Stomach (tissue), 9 donors: ENCODE data around the gene CLEC16A. TPM values are rescaled to one million over a fixed set of nuclear protein-coding genes. Genes with fewer than 3 reads are reported as not detected.

ENCODE experiments used
- DNase-seq, 2 donors: peaks; one replicate each; pipeline versions ENCODE4 v3.0.0 to v3.0.0-alpha.2; 2013 to 2019
- H3K27ac ChIP-seq, 5 donors: fragments of 200-600 bp in 4 of 5; sonication (generic) in 4 of 5; one replicate each; pipeline ENCODE4 v1.5.1; 2013 to 2019; ENCODE audit warnings: mild to moderate bottlenecking in 1 of 5, moderate library complexity in 1 of 5
- H3K27me3 ChIP-seq, 3 donors: fragments of 200-600 bp; sonication (generic); one replicate each; pipeline ENCODE4 v1.5.1; 2017 to 2019; ENCODE audit warnings: mixed run types in 1 of 3
- H3K36me3 ChIP-seq, 4 donors: fragments of 200-600 bp; sonication (generic); 1 replicate in 3 of 4; 2 replicates in 1 of 4; pipeline ENCODE4 v1.5.1; 2016 to 2019
- H3K4me1 ChIP-seq, 4 donors: fragments of 200-600 bp; sonication (generic); one replicate each; pipeline ENCODE4 v1.5.1; 2016 to 2019
- H3K4me3 ChIP-seq, 4 donors: fragments of 200-600 bp; sonication (generic) in 3 of 4; one replicate each; pipeline ENCODE4 v1.5.1; 2016 to 2019; ENCODE audit warnings: mild to moderate bottlenecking in 1 of 4
- H3K9me3 ChIP-seq, 4 donors: fragments of 200-600 bp; sonication (generic); one replicate each; pipeline ENCODE4 v1.5.1; 2016 to 2019
- EP300 ChIP-seq: sonication (generic); formaldehyde crosslinking; IDR thresholded peaks from one replicate; pipeline ENCODE4 v1.6.1; 2017; ENCODE audit warnings: antibody characterized with exemption
- POLR2A ChIP-seq, 4 donors: fragments of 450-650 bp; IDR thresholded peaks; one replicate each; pipeline ENCODE4 v1.6.1; 2016; ENCODE audit warnings: antibody characterized with exemption in 4 of 4, control low read depth in 2 of 4, mild to moderate bottlenecking in 1 of 4, moderate library complexity in 1 of 4
- POLR2AphosphoS5 ChIP-seq, 3 donors: sonication (generic); formaldehyde crosslinking; IDR thresholded peaks; one replicate each; pipeline ENCODE4 v1.6.1; 2016; ENCODE audit warnings: antibody characterized with exemption in 3 of 3
- WGBS, 5 donors: extraction: QIAGEN DNeasy Blood & Tissue Kit in 3 of 5; methylation state at CpG; one replicate each; pipeline versions ENCODE4 v1.1.5 to v1.1.7; 2013 to 2018; 5-methylcytosine and 5-hydroxymethylcytosine counted together
- intact Hi-C: fragments of 100-400 bp; cut with DNase I; formaldehyde crosslinking; loops from one replicate; pipeline ENCODE4 v1.15.1; 2023; ENCODE audit warnings: low total_unique reads
- polyA plus RNA-seq, 3 donors: library from polyadenylated mRNA; stranded (reverse); fragments of 200-250 nt; gene quantifications; one replicate each; pipeline ENCODE4 v1.2.3, GENCODE V29; 2013
- total RNA-seq, 5 donors: library from RNA; depleted of rRNA; stranded (reverse); fragments of >200 nt; gene quantifications; one replicate each; pipeline versions ENCODE4 v1.1.0 to v1.2.3, GENCODE V29; 2014 to 2016
- TF ChIP-seq, protein P1 (sequence below), 7 experiments: fragments of 450-650 bp in 4 of 7; fragments of 200-600 bp in 3 of 7; sonication (generic) in 3 of 7; IDR thresholded peaks; one replicate each; pipeline ENCODE4 v1.5.1; 2016 to 2019; ENCODE audit warnings: antibody characterized with exemption in 7 of 7, control low read depth in 2 of 7, mild to moderate bottlenecking in 1 of 7
- donor health status: healthy with polysubstance abuse.
- donor health status: Bipolar disorder and iron deficiency.
- donor health status: healthy.

CLEC16A gene
- total and polyA plus RNA-seq, 8 donors, result 5.8 to 176 (median 21.8) TPM

DNA sequence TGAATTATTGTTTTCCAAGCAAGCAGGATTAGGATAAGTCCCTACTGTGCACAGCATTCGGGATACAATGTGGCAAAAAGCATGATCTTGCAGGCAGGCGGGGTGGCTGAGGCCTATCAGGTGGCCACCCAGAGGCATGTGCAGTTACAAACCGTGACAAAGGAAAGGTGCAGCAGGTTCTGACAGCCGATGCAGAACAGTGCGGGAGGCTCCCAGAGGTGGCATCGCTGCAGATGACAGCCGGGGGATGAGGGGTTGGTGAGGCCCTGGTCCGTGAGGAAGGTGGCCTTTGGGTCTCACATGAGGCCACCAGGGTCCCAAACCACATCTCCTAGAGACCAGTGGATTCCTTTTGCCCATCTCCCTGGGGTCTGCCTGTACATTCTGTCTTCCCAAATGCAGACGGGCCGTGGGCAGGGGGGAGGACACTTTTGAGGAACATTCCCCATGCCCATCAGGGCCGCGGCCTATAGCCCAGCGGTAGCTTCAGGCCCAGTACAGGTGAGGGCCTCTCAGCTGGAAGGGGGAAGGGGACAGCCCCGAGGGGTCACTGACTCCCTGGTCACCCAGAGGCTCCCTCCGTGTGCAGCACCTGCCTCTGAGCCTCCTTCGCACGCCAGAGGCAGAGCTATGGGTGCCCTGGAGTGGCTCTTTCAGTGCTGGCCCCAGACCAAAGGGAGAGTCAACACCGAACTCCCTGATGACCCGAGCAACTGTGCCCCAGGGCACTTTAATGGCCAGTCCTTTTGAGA lies 226.5 kb downstream of the CLEC16A start:
- no peak overlapping the region for H3K27ac ChIP-seq
- H3K4me3 ChIP-seq, result no peak overlapping the region
- H3K36me3 ChIP-seq, result peaks cover 11 to 75% (median 63%) of the 10 kb centered on the region in 4 donors
- no peaks in the 10 kb centered on the region for H3K4me1 ChIP-seq
- DNase-seq, result no peak
- WGBS, 5 donors, result 87 to 92% (median 90%) methylated on average over 15 to 19 of the region's 19 CpGs
- no peaks in the 10 kb centered on the region for H3K9me3 ChIP-seq
- H3K27me3 ChIP-seq, result no peaks in the 10 kb centered on the region
- intact Hi-C loops, result no loop called here
- TF ChIP-seq POLR2AphosphoS5 (IDR thresholded peaks at IDR 0.05) (no peak), EP300 (no peak), POLR2A (IDR thresholded peaks at IDR 0.05) (no peak)
- TF ChIP-seq, protein P1, sequence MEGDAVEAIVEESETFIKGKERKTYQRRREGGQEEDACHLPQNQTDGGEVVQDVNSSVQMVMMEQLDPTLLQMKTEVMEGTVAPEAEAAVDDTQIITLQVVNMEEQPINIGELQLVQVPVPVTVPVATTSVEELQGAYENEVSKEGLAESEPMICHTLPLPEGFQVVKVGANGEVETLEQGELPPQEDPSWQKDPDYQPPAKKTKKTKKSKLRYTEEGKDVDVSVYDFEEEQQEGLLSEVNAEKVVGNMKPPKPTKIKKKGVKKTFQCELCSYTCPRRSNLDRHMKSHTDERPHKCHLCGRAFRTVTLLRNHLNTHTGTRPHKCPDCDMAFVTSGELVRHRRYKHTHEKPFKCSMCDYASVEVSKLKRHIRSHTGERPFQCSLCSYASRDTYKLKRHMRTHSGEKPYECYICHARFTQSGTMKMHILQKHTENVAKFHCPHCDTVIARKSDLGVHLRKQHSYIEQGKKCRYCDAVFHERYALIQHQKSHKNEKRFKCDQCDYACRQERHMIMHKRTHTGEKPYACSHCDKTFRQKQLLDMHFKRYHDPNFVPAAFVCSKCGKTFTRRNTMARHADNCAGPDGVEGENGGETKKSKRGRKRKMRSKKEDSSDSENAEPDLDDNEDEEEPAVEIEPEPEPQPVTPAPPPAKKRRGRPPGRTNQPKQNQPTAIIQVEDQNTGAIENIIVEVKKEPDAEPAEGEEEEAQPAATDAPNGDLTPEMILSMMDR (IDR thresholded peaks at IDR 0.05), result no peak

DNA sequence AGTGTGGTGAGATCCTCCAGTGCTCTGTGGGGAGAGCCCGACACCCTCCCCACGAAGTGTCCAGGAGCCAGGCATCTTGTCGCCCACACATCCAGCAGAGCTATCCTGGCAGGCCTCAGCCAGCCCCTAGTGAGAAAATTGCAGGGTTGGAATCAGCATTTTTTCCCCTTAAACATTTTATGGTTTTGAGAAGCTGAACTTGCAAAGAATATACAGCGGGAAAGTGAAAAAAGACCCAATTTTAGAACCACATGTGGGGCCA lies 227.0 kb downstream of the CLEC16A start:
- 87 to 98% (median 94%) methylated on average over 4 of the region's 4 CpGs for WGBS, 5 donors
- H3K36me3 ChIP-seq, result peaks cover 11 to 73% (median 60%) of the 10 kb centered on the region in 4 donors
- no peak overlapping the region for H3K4me3 ChIP-seq
- no peaks in the 10 kb centered on the region for H3K27me3 ChIP-seq
- DNase-seq, result no peak
- no peaks in the 10 kb centered on the region for H3K4me1 ChIP-seq
- TF ChIP-seq EP300, result no peak
- TF ChIP-seq, protein P1 (IDR thresholded peaks at IDR 0.05), result no peak
- no peak for TF ChIP-seq POLR2AphosphoS5 (IDR thresholded peaks at IDR 0.05)
- no peak for TF ChIP-seq POLR2A (IDR thresholded peaks at IDR 0.05)
- intact Hi-C loops, result no loop called here
- no peak overlapping the region for H3K27ac ChIP-seq
- H3K9me3 ChIP-seq, result no peaks in the 10 kb centered on the region

DNA sequence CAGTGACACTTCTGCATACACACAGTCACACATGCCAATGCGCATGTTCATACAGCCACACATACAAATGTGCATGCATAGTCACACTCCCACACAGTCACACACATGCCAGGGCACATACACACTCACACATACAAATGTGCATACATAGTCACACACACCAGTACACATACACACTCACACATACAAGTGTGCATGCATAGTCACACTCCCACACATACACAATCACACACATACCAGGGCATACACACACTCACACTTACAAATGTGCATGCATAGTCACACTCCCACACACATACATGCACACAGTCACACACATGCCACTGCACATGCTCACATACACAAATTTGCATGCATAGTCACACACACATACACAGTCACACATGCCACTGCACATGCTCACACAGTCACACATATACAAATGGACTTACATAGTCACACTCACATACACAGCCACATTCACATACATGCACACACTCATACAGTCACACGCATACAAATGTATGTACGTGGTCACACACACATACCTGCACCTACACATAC lies 227.5 kb downstream of the CLEC16A start:
- Histone ChIP-seq H3K4me1 (no peaks in the 10 kb centered on the region), H3K9me3 (no peaks in the 10 kb centered on the region), H3K4me3 (no peak overlapping the region), H3K27me3 (no peaks in the 10 kb centered on the region), H3K36me3 (peaks cover 11 to 69% (median 56%) of the 10 kb centered on the region in 4 donors), H3K27ac (no peak overlapping the region)
- DNase-seq, result no peak
- 84 to 100% (median 97%) methylated on average over 3 of the region's 3 CpGs for WGBS, 5 donors
- intact Hi-C loops, result no loop called here
- TF ChIP-seq POLR2A (IDR thresholded peaks at IDR 0.05), result peak in 1 of 4 donors; percentile 59
- TF ChIP-seq POLR2AphosphoS5 (IDR thresholded peaks at IDR 0.05), result no peak

DNA sequence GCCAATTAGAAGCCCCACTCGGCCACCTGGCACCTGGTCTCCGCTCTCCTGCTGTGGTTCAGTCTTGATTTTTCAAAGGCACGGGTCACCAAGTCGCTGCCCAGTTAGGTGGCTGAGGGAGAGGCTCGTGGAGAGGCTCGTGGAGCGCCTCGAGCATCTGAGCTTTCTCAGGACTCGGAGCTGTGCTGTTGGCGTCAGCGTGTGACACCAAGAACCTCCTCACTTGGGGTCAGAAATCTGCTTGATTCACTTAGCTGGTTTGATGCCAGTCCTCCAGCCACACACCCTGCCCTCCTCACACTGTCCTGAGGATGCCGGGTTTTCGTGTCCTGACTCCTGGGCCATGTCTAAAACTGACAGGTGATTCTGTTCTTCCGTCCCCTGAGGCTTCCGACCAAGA lies 229.1 kb downstream of the CLEC16A start:
- WGBS, 5 donors, result 93 to 98% (median 94%) methylated on average over 15 of the region's 15 CpGs
- H3K27ac ChIP-seq, result no peak overlapping the region
- no peak for DNase-seq
- peaks cover 0 to 59% (median 43%) of the 10 kb centered on the region in 4 donors for H3K36me3 ChIP-seq
- intact Hi-C loops, result no loop called here
- no peak overlapping the region for H3K4me3 ChIP-seq
- H3K4me1 ChIP-seq, result no peaks in the 10 kb centered on the region
- H3K9me3 ChIP-seq, result no peaks in the 10 kb centered on the region
- TF ChIP-seq POLR2AphosphoS5 (IDR thresholded peaks at IDR 0.05) (no peak), POLR2A (IDR thresholded peaks at IDR 0.05) (no peak), EP300 (no peak)
- TF ChIP-seq, protein P1 (IDR thresholded peaks at IDR 0.05), result no peak
- H3K27me3 ChIP-seq, result no peaks in the 10 kb centered on the region

DNA sequence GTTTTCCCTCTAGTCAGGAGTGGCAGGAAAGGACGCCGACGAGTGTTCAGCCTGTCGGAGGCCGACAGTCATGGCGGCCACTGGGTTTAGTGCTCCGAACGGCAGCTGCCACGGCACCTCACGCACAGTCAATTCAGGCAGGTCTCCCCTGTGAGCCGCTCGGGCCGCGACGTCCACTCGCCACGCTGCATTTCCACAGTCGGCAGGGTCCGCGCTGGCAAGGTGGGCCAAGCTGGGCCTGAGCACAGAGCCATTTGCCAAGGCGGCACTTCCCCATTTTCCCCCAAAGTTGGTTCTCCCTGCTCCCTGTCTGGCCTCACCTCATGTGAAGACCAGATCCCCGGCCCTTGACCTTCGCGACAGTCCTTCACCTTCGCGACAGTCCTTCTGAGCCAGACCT lies 229.8 kb downstream of the CLEC16A start:
- 93 to 98% (median 97%) methylated on average over 8 to 26 of the region's 26 CpGs for WGBS, 5 donors
- TF ChIP-seq POLR2AphosphoS5 (IDR thresholded peaks at IDR 0.05) (no peak), EP300 (no peak), POLR2A (IDR thresholded peaks at IDR 0.05) (no peak)
- TF ChIP-seq, protein P1 (IDR thresholded peaks at IDR 0.05), result no peak
- Histone ChIP-seq H3K27ac (no peak overlapping the region), H3K9me3 (no peaks in the 10 kb centered on the region), H3K27me3 (no peaks in the 10 kb centered on the region), H3K4me3 (no peak overlapping the region), H3K36me3 (peaks cover 3 to 59% (median 44%) of the 10 kb centered on the region in 4 donors), H3K4me1 (no peaks in the 10 kb centered on the region)
- intact Hi-C loops, result no loop called here
- no peak for DNase-seq
